Esophagus squamous epithelium (tissue), 4 donors: ENCODE results near the gene PDE7B.

Source experiments
- CTCF ChIP-seq, 6 experiments: fragments of 450-650 bp in 4 of 6; fragments of 200-600 bp in 2 of 6; sonication (generic) in 2 of 6; IDR thresholded peaks; one replicate each; pipeline ENCODE4 v1.5.1; 2016 to 2019; ENCODE audit warnings: antibody characterized with exemption in 6 of 6, mild to moderate bottlenecking in 4 of 6, moderate library complexity in 4 of 6
- POLR2A ChIP-seq, 4 donors: fragments of 450-650 bp; IDR thresholded peaks; one replicate each; pipeline ENCODE4 v1.6.1; 2017; ENCODE audit warnings: antibody characterized with exemption in 4 of 4, mild to moderate bottlenecking in 4 of 4, moderate library complexity in 3 of 4

- no peak for TF ChIP-seq CTCF (IDR thresholded peaks at IDR 0.05)
- no peak for TF ChIP-seq POLR2A (IDR thresholded peaks at IDR 0.05)
Observed at GRCh38 chr6:135817035-135817434, 34.5 kb upstream of the PDE7B start.
